ENCODE measurements around the gene UBL3. TPM values are rescaled to one million over a fixed set of nuclear protein-coding genes. Genes with fewer than 3 reads are reported as not detected.

Gene UBL3, protein sequence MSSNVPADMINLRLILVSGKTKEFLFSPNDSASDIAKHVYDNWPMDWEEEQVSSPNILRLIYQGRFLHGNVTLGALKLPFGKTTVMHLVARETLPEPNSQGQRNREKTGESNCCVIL
- total RNA-seq (2021) (22.1 and 24.4 TPM in 2 replicates), Bru-seq, nascent RNA (percentile 87 among the genes with signal in this experiment), BruChase-seq, experiment 1, labeled RNA remaining after a 2-hour chase (percentile 89 among the genes with signal in this experiment), BruChase-seq, experiment 2, labeled RNA remaining after a 6-hour chase (percentile 86 among the genes with signal in this experiment)
- long read RNA-seq, full-length matches to known transcripts, result 69 of 76 reads
- long read RNA-seq, partial matches to known transcripts, result 0 of 76 reads
- long read RNA-seq, other reads (novel, unspliced or antisense), result 7 of 76 reads

DNA sequence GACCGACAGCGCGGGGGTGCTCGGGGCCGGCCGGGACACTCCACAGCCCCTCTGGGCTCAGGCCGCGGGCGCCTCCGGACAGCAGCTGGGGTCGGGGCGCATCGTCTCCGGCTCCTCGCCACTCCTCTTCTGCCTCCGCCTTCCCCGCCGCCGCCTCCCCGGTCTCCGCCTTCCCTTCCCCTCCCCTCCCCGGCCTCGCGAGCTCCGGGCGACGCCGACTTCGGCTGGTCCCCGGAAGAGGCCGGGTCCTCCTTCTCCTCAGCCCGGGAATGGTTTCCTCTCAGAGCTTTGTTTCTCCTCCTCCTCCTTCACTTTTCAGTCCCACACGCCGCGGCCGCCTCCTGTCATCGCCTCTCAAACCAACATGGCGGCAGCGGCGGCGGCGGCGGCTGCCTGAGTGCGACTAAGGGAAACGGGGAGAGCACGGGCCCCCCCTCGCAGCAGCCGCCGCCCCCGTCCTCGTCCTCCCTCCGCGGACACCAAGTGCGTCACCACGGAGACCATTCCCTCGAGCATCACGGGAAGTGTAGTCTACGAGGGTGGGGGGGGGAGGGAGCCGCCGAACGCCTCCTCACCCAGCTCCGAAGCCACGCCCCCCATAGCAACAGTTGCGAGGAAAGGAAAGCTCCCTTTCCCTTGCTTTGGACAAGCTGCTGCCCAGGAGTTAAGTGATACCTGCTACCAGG, at the start of gene UBL3:
Gene UBL3 (minus strand): TSS at position 405 of the 686 bp plus-strand sequence. CDS start 1,079 bp downstream, outside the sequence.
- ChIA-PET CTCF (interaction anchor here (0.6 kb wide), 1 partner anchor 52 kb away, joined by 4 read pairs; no protein-coding TSS in a partner anchor), POLR2A (ENCODE audit: unreplicated experiment) (interaction anchor here (0.5 to 1.4 kb wide), 13 partner anchors 9 to 222 kb away, joined by 3 to 20 read pairs (median 8); no protein-coding TSS in a partner anchor)
- Histone ChIP-seq H3K9me3 (ENCODE audit: insufficient read depth, low read depth) (no peaks in the 10 kb centered on the region), H3K9me2 (ENCODE audit: insufficient read depth) (no peaks in the 10 kb centered on the region), H3K27me3 (ENCODE audit: insufficient read depth, low read depth) (no peaks in the 10 kb centered on the region), H3K4me3 (peak within 1 kb of the TSS; percentile 75), H3K4me2 (peak within 1 kb of the TSS; percentile 93), H3K79me2 (ENCODE audit: low read depth) (peaks cover 44% of the 10 kb centered on the region), H3K4me1 (replicated peaks; ENCODE audit: insufficient read depth) (peaks cover 42% of the 10 kb centered on the region), H2AFZ (peak within 1 kb of the TSS; percentile 86), H3K27ac (peak within 1 kb of the TSS; percentile 91), H3K36me3 (ENCODE audit: low read depth) (no peaks in the 10 kb centered on the region), H3F3A (ENCODE audit: insufficient read depth, low read depth) (no peaks in the 10 kb centered on the region), H4K20me1 (ENCODE audit: insufficient read depth) (no peaks in the 10 kb centered on the region)
- DNase-seq, result peak; percentile 85 to 89
- TSS peak; percentile 94 for BruUV-seq (replicated peaks)
- intact Hi-C loops (cut with micrococcal nuclease; ENCODE audit: unreplicated experiment), result loop anchor here (1.0 kb wide), 1 partner anchor 74 kb away; no protein-coding TSS in a partner anchor
- TF ChIP-seq, protein P1, sequence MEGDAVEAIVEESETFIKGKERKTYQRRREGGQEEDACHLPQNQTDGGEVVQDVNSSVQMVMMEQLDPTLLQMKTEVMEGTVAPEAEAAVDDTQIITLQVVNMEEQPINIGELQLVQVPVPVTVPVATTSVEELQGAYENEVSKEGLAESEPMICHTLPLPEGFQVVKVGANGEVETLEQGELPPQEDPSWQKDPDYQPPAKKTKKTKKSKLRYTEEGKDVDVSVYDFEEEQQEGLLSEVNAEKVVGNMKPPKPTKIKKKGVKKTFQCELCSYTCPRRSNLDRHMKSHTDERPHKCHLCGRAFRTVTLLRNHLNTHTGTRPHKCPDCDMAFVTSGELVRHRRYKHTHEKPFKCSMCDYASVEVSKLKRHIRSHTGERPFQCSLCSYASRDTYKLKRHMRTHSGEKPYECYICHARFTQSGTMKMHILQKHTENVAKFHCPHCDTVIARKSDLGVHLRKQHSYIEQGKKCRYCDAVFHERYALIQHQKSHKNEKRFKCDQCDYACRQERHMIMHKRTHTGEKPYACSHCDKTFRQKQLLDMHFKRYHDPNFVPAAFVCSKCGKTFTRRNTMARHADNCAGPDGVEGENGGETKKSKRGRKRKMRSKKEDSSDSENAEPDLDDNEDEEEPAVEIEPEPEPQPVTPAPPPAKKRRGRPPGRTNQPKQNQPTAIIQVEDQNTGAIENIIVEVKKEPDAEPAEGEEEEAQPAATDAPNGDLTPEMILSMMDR (conservative IDR thresholded peaks at IDR 0.05), result no peak
- no peak for TF ChIP-seq EZH2 (IDR thresholded peaks at IDR 0.05; ENCODE audit: low read depth)

DNA sequence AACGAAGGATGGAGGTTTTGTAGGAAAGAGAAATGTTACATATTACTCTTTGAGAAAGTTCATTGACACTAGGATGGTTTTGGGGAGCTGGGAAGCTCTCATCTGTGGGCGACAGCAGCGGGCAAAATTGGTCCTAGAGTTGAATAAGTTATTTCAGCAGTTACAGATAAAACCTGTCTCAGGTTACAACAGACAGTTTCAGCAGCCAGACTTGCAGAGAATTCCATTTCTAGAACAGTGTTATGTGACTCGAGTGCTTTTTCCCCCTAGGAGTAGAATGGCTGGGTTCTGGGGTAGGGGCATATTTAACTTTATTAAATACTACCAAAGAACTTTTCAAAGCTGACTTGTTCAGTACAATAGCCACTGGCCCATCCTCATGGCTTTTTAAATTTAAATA, 46.7 kb upstream of the UBL3 start:
- Histone ChIP-seq H3F3A (ENCODE audit: insufficient read depth, low read depth) (peaks cover 11% of the 10 kb centered on the region; the same call in 1 of the 2 replicates), H3K79me2 (ENCODE audit: low read depth) (no peaks in the 10 kb centered on the region), H3K9me3 (ENCODE audit: insufficient read depth, low read depth) (no peaks in the 10 kb centered on the region), H4K20me1 (ENCODE audit: insufficient read depth) (no peaks in the 10 kb centered on the region), H3K4me1 (replicated peaks; ENCODE audit: insufficient read depth) (peaks cover 11% of the 10 kb centered on the region), H2AFZ (no peak overlapping the region), H3K27me3 (ENCODE audit: insufficient read depth, low read depth) (no peaks in the 10 kb centered on the region), H3K4me2 (no peak overlapping the region), H3K36me3 (ENCODE audit: low read depth) (no peaks in the 10 kb centered on the region), H3K4me3 (no peak overlapping the region), H3K27ac (no peak overlapping the region), H3K9me2 (ENCODE audit: insufficient read depth) (no peaks in the 10 kb centered on the region)
- CTCF ChIA-PET, result no interaction called here
- intact Hi-C loops (cut with micrococcal nuclease; ENCODE audit: unreplicated experiment), result no loop called here
- POLR2A ChIA-PET (ENCODE audit: unreplicated experiment), result interaction anchor here (0.9 kb wide), 1 partner anchor 25 kb away, joined by 4 read pairs; no protein-coding TSS in a partner anchor
- DNase-seq, result no peak
- no peak for TF ChIP-seq EZH2 (IDR thresholded peaks at IDR 0.05; ENCODE audit: low read depth)
- TF ChIP-seq, protein P1 (conservative IDR thresholded peaks at IDR 0.05), result no peak
- no TSS peak for BruUV-seq (replicated peaks)

DNA sequence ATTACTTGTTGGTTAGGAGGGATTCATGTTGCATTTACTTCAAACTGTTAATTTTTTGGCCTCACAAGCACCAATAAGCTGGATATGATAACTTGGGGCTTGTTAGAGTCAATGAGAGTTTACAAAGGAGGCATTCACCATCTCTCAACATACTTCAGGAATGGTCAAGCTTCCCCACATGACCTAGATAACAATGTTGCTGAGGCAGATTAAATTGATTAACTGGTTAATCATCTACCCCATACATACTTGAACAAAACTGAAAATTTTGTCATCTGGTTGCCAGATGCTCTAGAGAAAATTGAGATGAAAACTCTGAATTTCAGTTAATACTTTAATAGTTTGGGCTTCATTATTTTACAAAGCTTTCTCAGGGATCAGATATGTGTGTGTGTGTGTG, 43.0 kb upstream of the UBL3 start:
- ChIA-PET POLR2A (ENCODE audit: unreplicated experiment) (no interaction called here), CTCF (interaction anchor here (0.6 kb wide), 1 partner anchor 27 kb away, joined by 3 read pairs; no protein-coding TSS in a partner anchor)
- BruUV-seq (replicated peaks), result no TSS peak
- H3K27ac ChIP-seq, result no peak overlapping the region
- H3K4me1 ChIP-seq (replicated peaks; ENCODE audit: insufficient read depth), result no peaks in the 10 kb centered on the region
- H3K79me2 ChIP-seq (ENCODE audit: low read depth), result no peaks in the 10 kb centered on the region
- no peaks in the 10 kb centered on the region for H3K9me3 ChIP-seq (ENCODE audit: insufficient read depth, low read depth)
- no peak overlapping the region for H2AFZ ChIP-seq
- TF ChIP-seq, protein P1 (conservative IDR thresholded peaks at IDR 0.05), result no peak
- TF ChIP-seq EZH2 (IDR thresholded peaks at IDR 0.05; ENCODE audit: low read depth), result no peak
- no peaks in the 10 kb centered on the region for H3K36me3 ChIP-seq (ENCODE audit: low read depth)
- no peak overlapping the region for H3K4me3 ChIP-seq
- H3K27me3 ChIP-seq (ENCODE audit: insufficient read depth, low read depth), result no peaks in the 10 kb centered on the region
- no peaks in the 10 kb centered on the region for H3K9me2 ChIP-seq (ENCODE audit: insufficient read depth)
- DNase-seq, result no peak
- no peaks in the 10 kb centered on the region for H4K20me1 ChIP-seq (ENCODE audit: insufficient read depth)
- H3F3A ChIP-seq (ENCODE audit: insufficient read depth, low read depth), result no peaks in the 10 kb centered on the region
- intact Hi-C loops (cut with micrococcal nuclease; ENCODE audit: unreplicated experiment), result no loop called here
- no peak overlapping the region for H3K4me2 ChIP-seq

All from PC-9 (cell line).